HCT116 (cell line): Measurements from ENCODE around the gene F11R.

Experiments
- CEBPB ChIP-seq: IDR thresholded peaks from 2 replicates; pipeline ENCODE4 v1.6.1; 2012; ENCODE audit warnings: low read depth
- EZH2 ChIP-seq: fragments of 200-600 bp; sonication (generic); IDR thresholded peaks from 2 replicates; pipeline ENCODE4 v1.6.1; 2017; ENCODE audit warnings: antibody characterized with exemption, mixed run types
- EZH2phosphoT487 ChIP-seq: fragments of 200-600 bp; IDR thresholded peaks from 2 replicates; pipeline ENCODE4 v1.6.1; 2018; ENCODE audit warnings: antibody characterized with exemption, borderline replicate concordance
- JUND ChIP-seq: IDR thresholded peaks from 2 replicates; pipeline ENCODE4 v1.6.1; 2012
- POLR2A ChIP-seq: IDR thresholded peaks from 2 replicates; pipeline ENCODE4 v1.7.0; 2011; ENCODE audit warnings: borderline replicate concordance; ENCODE audit not compliant: insufficient read depth, insufficient read length; ENCODE audit errors: extremely low read depth
- POLR2AphosphoS5 ChIP-seq: IDR thresholded peaks from 2 replicates; pipeline ENCODE4 v1.6.1; 2011; ENCODE audit warnings: mild to moderate bottlenecking, low read depth, low read length, moderate library complexity
- SIN3A ChIP-seq: IDR thresholded peaks from 2 replicates; pipeline ENCODE4 v1.6.1; 2012; ENCODE audit warnings: low read depth
- YY1 ChIP-seq: IDR thresholded peaks from 2 replicates; pipeline ENCODE4 v1.6.1; 2011; ENCODE audit warnings: low read length, low read depth, moderate library complexity, mild to moderate bottlenecking; ENCODE audit not compliant: insufficient replicate concordance; ENCODE audit errors: extremely low read depth
- ZFX ChIP-seq: fragments of 450-650 bp; IDR thresholded peaks from 2 replicates; pipeline ENCODE4 v1.6.1; 2017
- ZNF274 ChIP-seq: fragments of 200-500 bp; sonication (Bioruptor generic); IDR thresholded peaks from 2 replicates; pipeline ENCODE4 v1.6.1; 2014; ENCODE audit warnings: mild to moderate bottlenecking, low read depth, low read length, inconsistent platforms
- TF ChIP-seq, protein P1 (sequence below), 3 experiments: fragments of 200-600 bp in 1 of 3; sonication (generic) in 1 of 3; IDR thresholded peaks in 2 of 3; conservative IDR thresholded peaks in 1 of 3; 2 replicates each; pipeline ENCODE4 v1.5.1; 2012 to 2017; ENCODE audit warnings: low read depth in 2 of 3, low read length in 2 of 3, antibody characterized with exemption in 1 of 3, borderline replicate concordance in 1 of 3, control low read depth in 1 of 3, mild to moderate bottlenecking in 1 of 3, mixed read lengths in 1 of 3, mixed run types in 1 of 3, moderate library complexity in 1 of 3; ENCODE audit not compliant: insufficient read depth in 1 of 3
- TF ChIP-seq, protein P2 (sequence below): IDR thresholded peaks from 2 replicates; pipeline ENCODE4 v1.6.1; 2012
- TF ChIP-seq, protein P3 (sequence below): IDR thresholded peaks from 2 replicates; pipeline ENCODE4 v1.6.1; 2012; ENCODE audit warnings: low read depth
- TF ChIP-seq, protein P4 (sequence below): IDR thresholded peaks from 2 replicates; pipeline ENCODE4 v1.6.1; 2012

DNA sequence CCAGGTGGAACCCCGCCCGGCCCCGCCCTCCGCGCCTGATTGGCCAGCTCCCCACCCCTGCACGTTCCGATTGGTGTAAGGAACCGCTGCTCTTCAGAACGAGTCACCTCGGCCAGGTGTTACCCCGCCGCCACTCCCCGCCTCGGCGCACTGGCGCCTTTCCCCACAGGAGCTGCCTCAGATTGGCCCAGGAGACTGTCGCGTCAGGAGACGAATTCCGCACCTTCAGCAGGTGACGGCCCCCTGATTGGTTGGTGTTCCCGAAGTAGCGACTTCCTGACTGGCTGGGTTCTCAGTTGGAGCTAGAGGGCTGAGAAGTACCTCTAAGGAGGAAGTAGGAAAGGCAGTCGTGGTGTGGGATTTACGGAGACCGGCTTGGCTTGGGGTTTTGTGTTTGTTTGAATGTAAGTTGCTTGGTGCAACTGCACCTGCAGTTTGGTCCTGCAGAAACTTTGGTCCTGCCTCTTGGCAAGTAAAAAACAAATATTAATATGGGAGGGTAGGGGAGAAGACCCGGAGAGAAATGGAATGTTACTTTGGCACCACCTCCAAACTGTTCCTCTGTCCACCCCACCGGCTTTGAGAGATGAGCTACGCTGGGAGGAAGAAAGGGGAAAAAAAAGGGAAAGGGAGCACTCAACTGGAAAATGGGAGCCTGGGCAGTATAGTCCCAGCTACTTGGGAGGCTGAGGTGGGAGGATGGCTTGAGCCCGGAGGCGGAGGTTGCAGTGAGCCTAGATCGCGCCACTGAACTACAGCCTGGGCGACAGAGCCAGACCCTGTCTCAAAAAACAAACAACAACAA lies 415 bp upstream of the F11R start:
- TF ChIP-seq, protein P1, sequence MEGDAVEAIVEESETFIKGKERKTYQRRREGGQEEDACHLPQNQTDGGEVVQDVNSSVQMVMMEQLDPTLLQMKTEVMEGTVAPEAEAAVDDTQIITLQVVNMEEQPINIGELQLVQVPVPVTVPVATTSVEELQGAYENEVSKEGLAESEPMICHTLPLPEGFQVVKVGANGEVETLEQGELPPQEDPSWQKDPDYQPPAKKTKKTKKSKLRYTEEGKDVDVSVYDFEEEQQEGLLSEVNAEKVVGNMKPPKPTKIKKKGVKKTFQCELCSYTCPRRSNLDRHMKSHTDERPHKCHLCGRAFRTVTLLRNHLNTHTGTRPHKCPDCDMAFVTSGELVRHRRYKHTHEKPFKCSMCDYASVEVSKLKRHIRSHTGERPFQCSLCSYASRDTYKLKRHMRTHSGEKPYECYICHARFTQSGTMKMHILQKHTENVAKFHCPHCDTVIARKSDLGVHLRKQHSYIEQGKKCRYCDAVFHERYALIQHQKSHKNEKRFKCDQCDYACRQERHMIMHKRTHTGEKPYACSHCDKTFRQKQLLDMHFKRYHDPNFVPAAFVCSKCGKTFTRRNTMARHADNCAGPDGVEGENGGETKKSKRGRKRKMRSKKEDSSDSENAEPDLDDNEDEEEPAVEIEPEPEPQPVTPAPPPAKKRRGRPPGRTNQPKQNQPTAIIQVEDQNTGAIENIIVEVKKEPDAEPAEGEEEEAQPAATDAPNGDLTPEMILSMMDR (IDR thresholded peaks at IDR 0.05 in 2 of 3, conservative IDR thresholded peaks at IDR 0.05 in 1 of 3; ENCODE audit: borderline replicate concordance in 1 of 3, insufficient read depth in 1 of 3, low read depth in 2 of 3, low read length in 2 of 3), result no peak
- TF ChIP-seq, protein P2, sequence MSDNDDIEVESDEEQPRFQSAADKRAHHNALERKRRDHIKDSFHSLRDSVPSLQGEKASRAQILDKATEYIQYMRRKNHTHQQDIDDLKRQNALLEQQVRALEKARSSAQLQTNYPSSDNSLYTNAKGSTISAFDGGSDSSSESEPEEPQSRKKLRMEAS, result peak; percentile 97
- TF ChIP-seq CEBPB (no peak), EZH2 (no peak), EZH2phosphoT487 (no peak), ZNF274 (no peak), POLR2A (peak; percentile 41), JUND (no peak), POLR2AphosphoS5 (peak; percentile 84), YY1 (peak; percentile 12), SIN3A (peak; percentile 81), ZFX (no peak)
- TF ChIP-seq, protein P3, sequence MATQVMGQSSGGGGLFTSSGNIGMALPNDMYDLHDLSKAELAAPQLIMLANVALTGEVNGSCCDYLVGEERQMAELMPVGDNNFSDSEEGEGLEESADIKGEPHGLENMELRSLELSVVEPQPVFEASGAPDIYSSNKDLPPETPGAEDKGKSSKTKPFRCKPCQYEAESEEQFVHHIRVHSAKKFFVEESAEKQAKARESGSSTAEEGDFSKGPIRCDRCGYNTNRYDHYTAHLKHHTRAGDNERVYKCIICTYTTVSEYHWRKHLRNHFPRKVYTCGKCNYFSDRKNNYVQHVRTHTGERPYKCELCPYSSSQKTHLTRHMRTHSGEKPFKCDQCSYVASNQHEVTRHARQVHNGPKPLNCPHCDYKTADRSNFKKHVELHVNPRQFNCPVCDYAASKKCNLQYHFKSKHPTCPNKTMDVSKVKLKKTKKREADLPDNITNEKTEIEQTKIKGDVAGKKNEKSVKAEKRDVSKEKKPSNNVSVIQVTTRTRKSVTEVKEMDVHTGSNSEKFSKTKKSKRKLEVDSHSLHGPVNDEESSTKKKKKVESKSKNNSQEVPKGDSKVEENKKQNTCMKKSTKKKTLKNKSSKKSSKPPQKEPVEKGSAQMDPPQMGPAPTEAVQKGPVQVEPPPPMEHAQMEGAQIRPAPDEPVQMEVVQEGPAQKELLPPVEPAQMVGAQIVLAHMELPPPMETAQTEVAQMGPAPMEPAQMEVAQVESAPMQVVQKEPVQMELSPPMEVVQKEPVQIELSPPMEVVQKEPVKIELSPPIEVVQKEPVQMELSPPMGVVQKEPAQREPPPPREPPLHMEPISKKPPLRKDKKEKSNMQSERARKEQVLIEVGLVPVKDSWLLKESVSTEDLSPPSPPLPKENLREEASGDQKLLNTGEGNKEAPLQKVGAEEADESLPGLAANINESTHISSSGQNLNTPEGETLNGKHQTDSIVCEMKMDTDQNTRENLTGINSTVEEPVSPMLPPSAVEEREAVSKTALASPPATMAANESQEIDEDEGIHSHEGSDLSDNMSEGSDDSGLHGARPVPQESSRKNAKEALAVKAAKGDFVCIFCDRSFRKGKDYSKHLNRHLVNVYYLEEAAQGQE, result no peak
- TF ChIP-seq, protein P4, sequence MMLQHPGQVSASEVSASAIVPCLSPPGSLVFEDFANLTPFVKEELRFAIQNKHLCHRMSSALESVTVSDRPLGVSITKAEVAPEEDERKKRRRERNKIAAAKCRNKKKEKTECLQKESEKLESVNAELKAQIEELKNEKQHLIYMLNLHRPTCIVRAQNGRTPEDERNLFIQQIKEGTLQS, result no peak
